ENCODE data around the gene ELL.

ELL gene

GRCh38 chr19:18558202-18558555 is 36.3 kb upstream of the ELL start:
- Histone ChIP-seq H3K27me3 (ENCODE audit: insufficient read depth, poor library complexity, severe bottlenecking) (no peaks in the 10 kb centered on the region), H3K4me3 (replicated peaks; ENCODE audit: insufficient read depth, low read length) (peak overlapping the region; percentile 91), H3K27ac (replicated peaks) (peak overlapping the region; percentile 68)
- no peak for TF ChIP-seq GABPA (IDR thresholded peaks at IDR 0.05; ENCODE audit: low read depth)
- no peak for TF ChIP-seq POLR2AphosphoS5 (IDR thresholded peaks at IDR 0.05; ENCODE audit: low read depth)
- no peak for TF ChIP-seq SPI1 (IDR thresholded peaks at IDR 0.05; ENCODE audit: borderline replicate concordance, low read depth)
- TF ChIP-seq REST (IDR thresholded peaks at IDR 0.05; ENCODE audit: insufficient replicate concordance, low read depth): no peak
- TF ChIP-seq CTCF (IDR thresholded peaks at IDR 0.05; ENCODE audit: insufficient read depth, low read length): no peak
- DNase-seq (ENCODE audit: low read depth in 1 of 2, low spot score in 1 of 2): no peak

GRCh38 chr19:18557411-18558201 is 35.7 kb upstream of the ELL start, which contains the start of gene KXD1:
Gene KXD1, plus strand, starts transcription at chr19:18557870. Its CDS starts 4,187 bp downstream, at chr19:18562057.
- peak within 1 kb of the TSS; percentile 91 for H3K4me3 ChIP-seq (replicated peaks; ENCODE audit: insufficient read depth, low read length)
- DNase-seq (ENCODE audit: low read depth in 1 of 2, low spot score in 1 of 2): peak; percentile 97 to 100
- peak within 1 kb of the TSS; percentile 68 for H3K27ac ChIP-seq (replicated peaks)
- no peak for TF ChIP-seq REST (IDR thresholded peaks at IDR 0.05; ENCODE audit: insufficient replicate concordance, low read depth)
- peak; percentile 85 for TF ChIP-seq POLR2AphosphoS5 (IDR thresholded peaks at IDR 0.05; ENCODE audit: low read depth)
- peak; percentile 28; the same call in 1 of the 2 replicates for TF ChIP-seq SPI1 (IDR thresholded peaks at IDR 0.05; ENCODE audit: borderline replicate concordance, low read depth)
- TF ChIP-seq GABPA (IDR thresholded peaks at IDR 0.05; ENCODE audit: low read depth): no peak
- H3K27me3 ChIP-seq (ENCODE audit: insufficient read depth, poor library complexity, severe bottlenecking): no peaks in the 10 kb centered on the region

- H3K27ac ChIP-seq (replicated peaks): no peak overlapping the region
- no peak for DNase-seq (ENCODE audit: low read depth in 1 of 2, low spot score in 1 of 2)
- H3K27me3 ChIP-seq (ENCODE audit: insufficient read depth, poor library complexity, severe bottlenecking): no peaks in the 10 kb centered on the region
- H3K4me3 ChIP-seq (replicated peaks; ENCODE audit: insufficient read depth, low read length): no peak overlapping the region
- no peak for TF ChIP-seq REST (IDR thresholded peaks at IDR 0.05; ENCODE audit: insufficient replicate concordance, low read depth)
- no peak for TF ChIP-seq SPI1 (IDR thresholded peaks at IDR 0.05; ENCODE audit: borderline replicate concordance, low read depth)
- TF ChIP-seq GABPA (IDR thresholded peaks at IDR 0.05; ENCODE audit: low read depth): no peak
- TF ChIP-seq POLR2AphosphoS5 (IDR thresholded peaks at IDR 0.05; ENCODE audit: low read depth): no peak
- no peak for TF ChIP-seq CTCF (IDR thresholded peaks at IDR 0.05; ENCODE audit: insufficient read depth, low read length)
Observed at GRCh38 chr19:18551631-18552030, 29.8 kb upstream of the ELL start.

All from HL-60 (cell line).